GM18507 (cell line): ENCODE data around the gene TTLL10.

Experiments used
- DNase-seq: peaks from one replicate; pipeline ENCODE4 v3.0.0; 2011; ENCODE audit warnings: low read depth; ENCODE audit not compliant: insufficient read length; ENCODE audit errors: extremely low spot score
- FAIRE-seq: peaks from 2 replicates; lab custom pipeline; 2011; peaks lifted over from hg19 to GRCh38; lab: Jason Lieb, UNC

TTLL10 gene

GRCh38 chr1:1173793-1174415 lies at the start of gene TTLL10:
TSS of gene TTLL10 (plus strand) at chr1:1173880. CDS start at chr1:1179216, 5,336 bp downstream.
- no peak for DNase-seq
- no peak for FAIRE-seq

GRCh38 chr1:1124508-1124785 lies 49.2 kb upstream of the TTLL10 start:
- FAIRE-seq (no peak), DNase-seq (no peak)

- DNase-seq (no peak), FAIRE-seq (no peak)
Observed at GRCh38 chr1:1124786-1125642, 48.7 kb upstream of the TTLL10 start.

- FAIRE-seq (no peak), DNase-seq (no peak)
Observed at GRCh38 chr1:1125945-1126344, 47.7 kb upstream of the TTLL10 start.

- no peak for DNase-seq
- no peak for FAIRE-seq
Observed at GRCh38 chr1:1127551-1128451, 45.9 kb upstream of the TTLL10 start.

GRCh38 chr1:1128454-1129139 lies 45.1 kb upstream of the TTLL10 start:
- no peak for DNase-seq
- no peak for FAIRE-seq

- no peak for DNase-seq
- FAIRE-seq = no peak
Observed at GRCh38 chr1:1129381-1129821, 44.3 kb upstream of the TTLL10 start.

GRCh38 chr1:1130206-1131120 lies 43.2 kb upstream of the TTLL10 start:
- DNase-seq (no peak), FAIRE-seq (no peak)

- FAIRE-seq (no peak), DNase-seq (no peak)
Observed at GRCh38 chr1:1132042-1132950, 41.4 kb upstream of the TTLL10 start.

GRCh38 chr1:1132956-1133750 lies 40.5 kb upstream of the TTLL10 start:
- DNase-seq = no peak
- FAIRE-seq = no peak

- FAIRE-seq (no peak), DNase-seq (no peak)
Observed at GRCh38 chr1:1134300-1134970, 39.2 kb upstream of the TTLL10 start.

- DNase-seq = no peak
Observed at GRCh38 chr1:1135339-1136136, 38.1 kb upstream of the TTLL10 start.

GRCh38 chr1:1136547-1137230 lies 37.0 kb upstream of the TTLL10 start:
- FAIRE-seq = no peak
- no peak for DNase-seq

More at GRCh38 chr1:1135339-1136136, 38.1 kb upstream of the TTLL10 start:
- FAIRE-seq = no peak

- FAIRE-seq (peak; percentile 82), DNase-seq (peak; percentile 71)
Observed at GRCh38 chr1:1137256-1138045, 36.2 kb upstream of the TTLL10 start.
